GM12892 (cell line): ENCODE results near the gene LCT.

Experiments used
- POLR2A ChIP-seq: IDR thresholded peaks from 2 replicates; pipeline ENCODE4 v1.6.1; 2011; ENCODE audit warnings: low read depth, low read length, control low read depth
- POLR2AphosphoS5 ChIP-seq: IDR thresholded peaks from 2 replicates; pipeline ENCODE4 v1.6.1; 2011; ENCODE audit warnings: low read depth, low read length, control low read depth
- TAF1 ChIP-seq: IDR thresholded peaks from 2 replicates; pipeline ENCODE4 v1.6.1; 2011; ENCODE audit warnings: low read depth, mild to moderate bottlenecking, control low read depth, low read length, borderline replicate concordance

DNA sequence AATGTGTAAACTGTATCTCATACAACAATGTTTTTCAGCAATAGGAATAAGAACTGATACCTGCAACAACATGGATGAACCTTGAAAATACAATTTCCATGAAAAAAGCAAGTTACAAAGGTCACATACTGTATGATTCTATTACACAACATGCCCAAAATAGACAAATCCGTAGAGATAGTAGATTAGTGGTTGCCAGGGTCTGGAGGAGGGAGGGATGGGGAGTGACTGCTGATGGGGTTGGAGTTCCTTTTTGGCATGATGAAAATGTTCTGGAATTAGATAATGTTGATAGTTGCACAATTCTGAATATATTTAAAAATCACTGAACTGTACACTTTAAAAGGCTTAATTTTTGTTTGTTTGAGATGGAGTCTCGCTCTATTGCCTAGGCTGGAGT, 61.6 kb downstream of the LCT start:
- TF ChIP-seq POLR2A (no peak), POLR2AphosphoS5 (no peak), TAF1 (no peak)
